Measurements from ENCODE around the gene MCRIP1.

Gene MCRIP1

DNA sequence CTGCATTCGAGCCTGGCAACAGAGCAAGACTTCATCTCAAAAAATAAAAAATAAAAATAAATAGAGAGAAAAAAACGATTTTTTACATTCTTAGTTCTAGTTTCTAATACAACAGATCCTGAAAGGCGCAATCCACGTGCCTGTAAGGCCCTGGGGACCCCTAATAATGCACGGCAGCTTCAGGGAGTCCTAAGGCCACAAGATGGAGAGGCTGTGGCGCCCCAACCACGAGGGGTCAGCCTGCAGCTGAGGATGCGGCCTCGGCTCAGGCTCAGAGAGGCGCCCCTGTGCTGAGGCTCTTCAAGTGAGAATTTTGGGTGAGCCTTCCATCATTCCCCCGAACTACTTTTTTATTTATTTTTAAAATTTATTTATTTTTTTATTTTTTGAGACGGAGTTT, 16.4 kb upstream of the MCRIP1 start:
- Histone ChIP-seq H3K9me3 (ENCODE audit: insufficient read depth, low read length) (no peaks in the 10 kb centered on the region), H3K27me3 (ENCODE audit: insufficient read depth, insufficient read length) (no peaks in the 10 kb centered on the region), H3K9ac (ENCODE audit: insufficient read length, low read depth) (no peak overlapping the region), H3K4me1 (ENCODE audit: insufficient read depth, insufficient read length) (peaks cover 5% of the 10 kb centered on the region), H3K4me3 (ENCODE audit: insufficient read length, low read depth) (no peak overlapping the region), H3K36me3 (ENCODE audit: insufficient read depth, insufficient read length, low read length) (peaks cover 82% of the 10 kb centered on the region)
- TF ChIP-seq SUZ12 (IDR thresholded peaks at IDR 0.05; ENCODE audit: extremely low read depth, insufficient read depth, insufficient read length) (no peak), ZNF274 (IDR thresholded peaks at IDR 0.05; ENCODE audit: low read depth, low read length) (no peak), YY1 (IDR thresholded peaks at IDR 0.05; ENCODE audit: insufficient read depth, insufficient read length) (no peak)
- no peak for DNase-seq (ENCODE audit: low read depth, low spot score)

DNA sequence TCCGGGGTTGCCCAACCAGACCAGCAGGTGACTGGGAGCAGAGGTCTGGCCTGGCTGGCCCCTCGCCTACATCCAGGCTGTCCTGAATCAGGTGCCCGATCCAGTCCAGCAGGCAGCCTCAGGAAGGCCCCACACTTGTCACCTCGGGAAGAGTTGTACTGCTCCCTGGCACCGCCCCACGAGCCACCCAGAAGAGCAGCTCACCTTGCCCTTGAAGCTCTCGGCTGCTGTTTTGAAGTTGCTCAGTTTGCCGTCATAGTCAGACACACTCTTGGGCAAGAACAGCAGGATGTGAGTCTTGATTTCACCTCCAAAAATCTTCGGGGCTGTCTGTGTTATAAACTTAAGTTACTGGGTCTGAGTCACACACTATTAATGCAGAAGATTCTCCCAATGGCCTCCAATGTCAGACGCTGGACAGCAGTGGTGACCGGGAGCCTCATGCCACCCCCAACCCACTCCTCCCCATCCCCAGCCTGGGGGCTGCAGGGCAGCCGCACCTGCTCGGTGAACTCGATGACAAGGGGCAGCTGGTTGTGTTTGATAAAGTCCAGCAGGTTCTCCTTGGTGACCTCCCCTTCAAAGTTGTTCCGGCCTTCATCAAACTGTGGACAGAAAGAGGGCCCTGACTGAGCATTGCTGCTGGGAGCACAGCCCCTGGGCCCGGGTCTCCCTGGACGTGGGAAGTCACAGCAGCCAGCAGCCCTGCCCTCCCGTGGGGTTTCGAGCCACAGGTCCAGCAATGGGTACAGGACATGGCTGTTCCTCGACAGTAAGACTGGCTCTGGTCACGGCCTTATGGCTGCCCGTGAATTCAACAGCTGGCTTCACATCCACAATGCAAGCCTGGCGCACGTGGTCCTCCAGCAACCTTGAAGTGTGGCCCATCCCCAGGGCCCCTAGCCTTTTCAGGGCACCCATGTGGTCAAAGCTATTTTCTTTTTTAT, 13.9 kb upstream of the MCRIP1 start:
- DNase-seq (ENCODE audit: low read depth, low spot score), result no peak
- Histone ChIP-seq H3K36me3 (ENCODE audit: insufficient read depth, insufficient read length, low read length) (peaks cover 80% of the 10 kb centered on the region), H3K4me3 (ENCODE audit: insufficient read length, low read depth) (no peak overlapping the region)

DNA sequence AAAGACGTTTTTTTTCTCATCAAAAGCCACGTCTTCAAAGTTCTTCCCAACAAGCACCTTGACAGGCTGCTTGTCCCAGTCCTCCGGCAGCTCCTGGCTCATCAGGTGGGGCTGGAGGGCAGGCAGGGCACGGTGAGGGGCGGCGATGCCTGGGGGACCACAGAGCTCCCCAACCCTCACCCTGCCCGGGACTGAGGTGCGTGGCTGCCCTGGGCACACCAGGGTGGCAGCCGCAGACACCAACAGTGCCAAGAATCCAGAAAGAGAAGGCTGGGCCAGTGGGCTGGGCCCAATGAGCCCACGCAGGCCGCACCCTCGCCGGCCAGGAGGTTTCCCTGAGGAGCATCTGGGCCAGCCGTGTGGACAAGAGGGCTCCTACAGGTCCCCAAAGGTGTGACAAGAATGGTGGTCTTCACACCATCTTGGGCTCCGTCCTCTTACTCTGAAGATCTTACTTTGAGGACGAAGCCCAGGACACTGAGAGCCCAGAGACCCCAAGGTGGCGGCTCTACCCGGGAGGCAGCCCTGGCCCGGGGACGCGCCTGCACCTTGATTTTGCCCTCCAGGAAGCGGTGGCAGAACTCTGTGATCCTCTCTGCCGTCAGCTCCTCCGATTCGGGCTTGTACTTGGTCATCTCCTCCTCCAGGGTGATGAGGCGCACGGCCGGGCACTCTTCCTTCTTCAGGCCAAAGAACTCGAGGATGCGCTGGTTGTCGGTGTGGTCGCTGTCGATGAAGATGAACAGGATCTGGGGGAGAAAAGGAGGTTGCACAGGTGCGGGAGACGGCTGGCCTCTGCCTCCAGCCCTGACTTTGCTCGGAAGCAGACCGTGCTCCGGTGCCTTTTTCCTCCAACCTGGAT, 13.0 kb upstream of the MCRIP1 start:
- H3K36me3 ChIP-seq (ENCODE audit: insufficient read depth, insufficient read length, low read length), result peaks cover 78% of the 10 kb centered on the region

More for the DNA sequence above, 13.9 kb upstream of the MCRIP1 start:
- no peaks in the 10 kb centered on the region for H3K27me3 ChIP-seq (ENCODE audit: insufficient read depth, insufficient read length)
- no peak overlapping the region for H3K9ac ChIP-seq (ENCODE audit: insufficient read length, low read depth)
- TF ChIP-seq SUZ12 (IDR thresholded peaks at IDR 0.05; ENCODE audit: extremely low read depth, insufficient read depth, insufficient read length), result no peak
- TF ChIP-seq ZNF274 (IDR thresholded peaks at IDR 0.05; ENCODE audit: low read depth, low read length), result no peak
- no peak for TF ChIP-seq YY1 (IDR thresholded peaks at IDR 0.05; ENCODE audit: insufficient read depth, insufficient read length)
- no peaks in the 10 kb centered on the region for H3K9me3 ChIP-seq (ENCODE audit: insufficient read depth, low read length)
- H3K4me1 ChIP-seq (ENCODE audit: insufficient read depth, insufficient read length), result peaks cover 7% of the 10 kb centered on the region

DNA sequence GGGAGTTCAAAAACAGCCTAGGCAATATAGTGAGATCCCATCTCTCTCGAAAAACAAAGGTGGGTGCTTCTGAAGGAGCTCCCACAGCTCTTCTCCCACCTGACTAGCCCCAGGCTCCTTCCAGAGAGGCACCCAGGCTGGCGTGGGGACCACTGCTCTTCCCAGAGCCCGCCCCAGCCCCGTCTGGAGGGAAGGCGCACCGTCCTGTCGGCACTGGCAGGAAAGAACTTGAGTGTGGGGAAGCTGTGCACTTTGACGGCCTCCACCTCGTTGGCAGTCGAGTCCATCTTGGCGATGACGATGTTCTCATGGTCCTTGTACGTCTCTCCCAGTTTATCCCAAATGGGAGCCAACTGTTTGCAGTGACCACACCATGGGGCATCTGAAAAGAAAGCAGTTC, 12.3 kb upstream of the MCRIP1 start:
- Histone ChIP-seq H3K4me3 (ENCODE audit: insufficient read length, low read depth) (no peak overlapping the region), H3K9me3 (ENCODE audit: insufficient read depth, low read length) (no peaks in the 10 kb centered on the region), H3K9ac (ENCODE audit: insufficient read length, low read depth) (no peak overlapping the region), H3K4me1 (ENCODE audit: insufficient read depth, insufficient read length) (peaks cover 16% of the 10 kb centered on the region), H3K36me3 (ENCODE audit: insufficient read depth, insufficient read length, low read length) (peaks cover 73% of the 10 kb centered on the region), H3K27me3 (ENCODE audit: insufficient read depth, insufficient read length) (no peaks in the 10 kb centered on the region)
- TF ChIP-seq YY1 (IDR thresholded peaks at IDR 0.05; ENCODE audit: insufficient read depth, insufficient read length) (no peak), SUZ12 (IDR thresholded peaks at IDR 0.05; ENCODE audit: extremely low read depth, insufficient read depth, insufficient read length) (no peak), ZNF274 (IDR thresholded peaks at IDR 0.05; ENCODE audit: low read depth, low read length) (no peak)
- DNase-seq (ENCODE audit: low read depth, low spot score), result no peak

More for the DNA sequence above, 13.0 kb upstream of the MCRIP1 start:
- Histone ChIP-seq H3K9ac (ENCODE audit: insufficient read length, low read depth) (no peak overlapping the region), H3K27me3 (ENCODE audit: insufficient read depth, insufficient read length) (no peaks in the 10 kb centered on the region), H3K4me1 (ENCODE audit: insufficient read depth, insufficient read length) (peaks cover 11% of the 10 kb centered on the region), H3K9me3 (ENCODE audit: insufficient read depth, low read length) (no peaks in the 10 kb centered on the region), H3K4me3 (ENCODE audit: insufficient read length, low read depth) (no peak overlapping the region)
- no peak for DNase-seq (ENCODE audit: low read depth, low spot score)
- TF ChIP-seq SUZ12 (IDR thresholded peaks at IDR 0.05; ENCODE audit: extremely low read depth, insufficient read depth, insufficient read length) (no peak), ZNF274 (IDR thresholded peaks at IDR 0.05; ENCODE audit: low read depth, low read length) (no peak), YY1 (IDR thresholded peaks at IDR 0.05; ENCODE audit: insufficient read depth, insufficient read length) (no peak)

DNA sequence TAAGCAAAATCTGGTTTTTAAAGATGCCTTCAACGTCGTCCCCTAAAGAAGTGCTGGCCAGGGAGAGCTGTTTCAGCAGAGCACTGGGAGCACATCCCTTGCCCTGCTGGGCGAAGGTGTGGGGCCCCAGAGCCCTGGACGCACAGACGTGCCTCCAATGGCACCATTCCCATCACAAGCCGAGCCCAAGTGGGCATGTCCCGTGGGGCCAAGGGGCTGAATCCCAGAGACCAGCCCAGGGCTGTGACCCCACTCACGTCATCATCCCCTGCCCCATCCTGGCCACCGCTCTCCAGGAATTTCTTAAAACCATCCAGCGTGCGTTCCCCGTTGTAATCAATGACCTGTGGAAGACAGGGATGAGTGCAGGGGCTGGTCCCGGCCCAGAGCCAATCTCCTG, 11.8 kb upstream of the MCRIP1 start:
- Histone ChIP-seq H3K9ac (ENCODE audit: insufficient read length, low read depth) (no peak overlapping the region), H3K9me3 (ENCODE audit: insufficient read depth, low read length) (no peaks in the 10 kb centered on the region), H3K4me3 (ENCODE audit: insufficient read length, low read depth) (no peak overlapping the region), H3K27me3 (ENCODE audit: insufficient read depth, insufficient read length) (no peaks in the 10 kb centered on the region), H3K36me3 (ENCODE audit: insufficient read depth, insufficient read length, low read length) (peaks cover 70% of the 10 kb centered on the region), H3K4me1 (ENCODE audit: insufficient read depth, insufficient read length) (peaks cover 18% of the 10 kb centered on the region)
- TF ChIP-seq ZNF274 (IDR thresholded peaks at IDR 0.05; ENCODE audit: low read depth, low read length) (no peak), YY1 (IDR thresholded peaks at IDR 0.05; ENCODE audit: insufficient read depth, insufficient read length) (no peak), SUZ12 (IDR thresholded peaks at IDR 0.05; ENCODE audit: extremely low read depth, insufficient read depth, insufficient read length) (no peak)
- DNase-seq (ENCODE audit: low read depth, low spot score), result no peak

DNA sequence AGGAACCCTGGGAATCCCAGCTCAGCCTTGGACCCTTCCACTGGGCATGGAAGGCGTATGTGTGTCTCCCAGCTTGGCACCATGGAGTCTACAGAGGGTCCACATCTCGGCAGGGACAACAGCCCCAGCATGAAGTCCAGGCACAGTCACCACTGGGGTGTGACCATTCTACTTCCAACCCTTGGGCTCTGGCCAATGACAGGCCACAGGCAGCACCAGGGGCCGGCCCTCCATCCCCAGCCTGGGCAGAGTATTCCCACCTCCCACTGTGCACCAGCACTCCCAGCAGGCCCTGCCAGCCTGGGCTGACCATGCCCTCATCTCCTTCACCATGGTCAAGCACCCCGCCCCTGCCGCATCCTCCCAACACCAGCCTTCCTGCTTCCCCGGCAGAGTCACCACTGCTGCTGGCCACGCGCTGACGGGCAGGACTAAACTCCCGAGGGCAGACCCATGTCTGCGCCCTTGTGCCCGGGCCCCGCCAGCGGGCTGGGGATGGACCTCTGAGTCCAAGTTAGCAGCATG, 11.3 kb upstream of the MCRIP1 start:
- Histone ChIP-seq H3K9me3 (ENCODE audit: insufficient read depth, low read length) (no peaks in the 10 kb centered on the region), H3K36me3 (ENCODE audit: insufficient read depth, insufficient read length, low read length) (peaks cover 70% of the 10 kb centered on the region), H3K27me3 (ENCODE audit: insufficient read depth, insufficient read length) (no peaks in the 10 kb centered on the region), H3K9ac (ENCODE audit: insufficient read length, low read depth) (no peak overlapping the region), H3K4me1 (ENCODE audit: insufficient read depth, insufficient read length) (peaks cover 19% of the 10 kb centered on the region), H3K4me3 (ENCODE audit: insufficient read length, low read depth) (no peak overlapping the region)
- TF ChIP-seq YY1 (IDR thresholded peaks at IDR 0.05; ENCODE audit: insufficient read depth, insufficient read length) (no peak), ZNF274 (IDR thresholded peaks at IDR 0.05; ENCODE audit: low read depth, low read length) (no peak), SUZ12 (IDR thresholded peaks at IDR 0.05; ENCODE audit: extremely low read depth, insufficient read depth, insufficient read length) (no peak)
- no peak for DNase-seq (ENCODE audit: low read depth, low spot score)

Data from NT2/D1 (cell line).